Psoas muscle (tissue), 8 donors: ENCODE measurements around the gene C16orf89. TPM values are rescaled to one million over a fixed set of nuclear protein-coding genes. Genes with fewer than 3 reads are reported as not detected.

ENCODE experiments used
- ATAC-seq, 4 donors: fragments of 200-7000 bp; cut with Tn5 transposase; one replicate each; pipeline ENCODE4 v1.9.1; 2020; ENCODE audit warnings: moderate library complexity in 3 of 4, mild to moderate bottlenecking in 2 of 4
- DNase-seq, 2 donors: peaks; one replicate each; pipeline ENCODE4 v3.0.0-alpha.2; 2020
- H3K27ac ChIP-seq: fragments of 200-600 bp; one replicate; pipeline ENCODE4 v1.8.0; 2022
- H3K27me3 ChIP-seq, 3 donors: fragments of 200-600 bp in 1 of 3; one replicate each; pipeline versions ENCODE4 v1.6.1 to v1.8.0; 2013 to 2022; ENCODE audit warnings: low read length in 2 of 3, mild to moderate bottlenecking in 2 of 3, moderate library complexity in 1 of 3; ENCODE audit not compliant: insufficient read depth in 3 of 3
- H3K36me3 ChIP-seq, 2 donors: fragments of 200-600 bp in 1 of 2; one replicate each; pipeline versions ENCODE4 v1.6.1 to v1.8.0; 2013 to 2022; ENCODE audit warnings: low read depth in 1 of 2, mild to moderate bottlenecking in 1 of 2, moderate library complexity in 1 of 2; ENCODE audit not compliant: insufficient read depth in 1 of 2
- H3K4me1 ChIP-seq: fragments of 200-600 bp; one replicate; pipeline ENCODE4 v1.8.0; 2022
- H3K4me3 ChIP-seq: fragments of 200-600 bp; one replicate; pipeline ENCODE4 v1.8.0; 2022; ENCODE audit warnings: mild to moderate bottlenecking
- H3K9me3 ChIP-seq: fragments of 200-600 bp; one replicate; pipeline ENCODE4 v1.8.0; 2022
- WGBS, 3 donors: extraction: QIAGEN DNeasy Blood & Tissue Kit; methylation state at CpG; one replicate each; pipeline versions ENCODE4 v1.1.6 to v1.1.7; 2013; 5-methylcytosine and 5-hydroxymethylcytosine counted together
- intact Hi-C, 2 donors: fragments of 100-400 bp; cut with DNase I; formaldehyde crosslinking; loops; one replicate each; pipeline versions ENCODE4 v1.11.0 to v1.14.2; 2022
- polyA plus RNA-seq, 3 donors: library from polyadenylated mRNA; stranded (reverse); fragments of 200-250 nt; gene quantifications; one replicate each; pipeline ENCODE4 v1.2.3, GENCODE V29; 2013
- total RNA-seq, 4 donors: library from RNA; stranded (reverse); fragmentation: NEBNext Ultra II Directional in 2 of 4; extraction: Animal tissue kit (Norgen Biotek cat#: 25700) in 2 of 4; gene quantifications; one replicate each; pipeline versions ENCODE4 v1.2.1 to v1.2.4, GENCODE V29; 2021 to 2023
- TF ChIP-seq, protein P1 (sequence below): fragments of 200-600 bp; IDR thresholded peaks from one replicate; pipeline ENCODE4 v1.8.0; 2022; ENCODE audit warnings: antibody characterized with exemption
- donor health status: healthy with polysubstance abuse.
- donor health status: DM: no; HTN: no; CAD: no; lungs with moderate emphysema.
- donor health status: Bipolar disorder and iron deficiency.
- donor health status: healthy.
- donor health status: DM: yes; HTN: yes; CAD: no.
- donor health status: DM: no; HTN: no; CAD: no.
- donor health status: DM: no; HTN: no; CAD: no.
- donor health status: DM: yes; HTN: yes; CAD: no.

C16orf89 gene
- total and polyA plus RNA-seq, 7 donors = 0.29 to 9.3 (median 0.90) TPM; not detected in 1

DNA sequence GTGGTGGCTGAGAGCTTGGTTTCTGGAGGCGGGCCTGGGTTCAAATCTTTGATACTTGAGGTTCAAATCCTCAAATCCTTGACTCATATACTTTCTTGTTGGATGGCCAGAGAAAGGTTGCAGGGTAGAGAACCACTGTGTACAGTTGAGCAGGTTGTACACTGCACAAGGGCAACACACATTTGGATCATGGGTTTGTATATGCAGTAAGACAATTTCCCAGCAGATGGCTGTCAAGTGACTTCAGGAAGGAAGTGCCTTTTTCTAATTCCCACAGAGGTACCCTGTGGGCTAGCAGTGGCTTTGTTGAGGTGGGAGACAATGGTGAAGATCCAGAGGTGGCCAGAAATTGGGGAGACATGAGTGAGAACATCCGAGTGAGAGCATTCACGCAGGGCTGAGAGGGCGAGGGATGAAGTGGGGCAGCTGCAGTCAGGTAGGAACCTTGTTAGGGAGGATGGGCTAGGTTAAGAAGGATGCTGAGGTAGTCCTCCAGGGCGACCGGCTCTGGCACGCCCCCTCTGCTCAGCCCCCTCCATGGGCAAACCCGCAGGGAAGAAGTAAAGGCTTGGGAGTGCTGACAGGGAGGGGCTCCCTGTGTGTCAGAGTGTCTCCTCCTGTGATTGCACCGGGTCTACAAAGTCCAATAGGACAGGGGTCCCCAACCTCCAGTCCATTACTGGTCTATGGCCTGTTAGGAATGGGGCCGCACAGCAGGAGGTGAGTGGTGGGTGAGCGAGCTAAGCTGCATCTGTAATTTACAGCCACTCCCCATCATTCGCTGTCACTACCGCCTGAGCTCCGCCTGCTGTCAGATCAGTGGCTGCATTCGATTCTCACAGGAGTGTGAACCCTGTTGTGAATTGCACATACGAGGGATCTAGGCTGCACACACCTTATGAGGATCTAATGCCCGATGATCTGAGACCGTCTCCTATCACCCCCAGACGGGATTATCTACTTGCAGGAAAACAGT is 2.7 kb downstream of the C16orf89 start:
- Histone ChIP-seq H3K9me3 (no peaks in the 10 kb centered on the region), H3K4me3 (no peak overlapping the region), H3K4me1 (no peaks in the 10 kb centered on the region), H3K27me3 (no peaks in the 10 kb centered on the region), H3K27ac (no peak overlapping the region), H3K36me3 (no peaks in the 10 kb centered on the region)
- no peak for ATAC-seq
- no peak for DNase-seq
- WGBS, 3 donors = 57 to 61% (median 59%) methylated on average over 19 of the region's 19 CpGs
- TF ChIP-seq, protein P1, sequence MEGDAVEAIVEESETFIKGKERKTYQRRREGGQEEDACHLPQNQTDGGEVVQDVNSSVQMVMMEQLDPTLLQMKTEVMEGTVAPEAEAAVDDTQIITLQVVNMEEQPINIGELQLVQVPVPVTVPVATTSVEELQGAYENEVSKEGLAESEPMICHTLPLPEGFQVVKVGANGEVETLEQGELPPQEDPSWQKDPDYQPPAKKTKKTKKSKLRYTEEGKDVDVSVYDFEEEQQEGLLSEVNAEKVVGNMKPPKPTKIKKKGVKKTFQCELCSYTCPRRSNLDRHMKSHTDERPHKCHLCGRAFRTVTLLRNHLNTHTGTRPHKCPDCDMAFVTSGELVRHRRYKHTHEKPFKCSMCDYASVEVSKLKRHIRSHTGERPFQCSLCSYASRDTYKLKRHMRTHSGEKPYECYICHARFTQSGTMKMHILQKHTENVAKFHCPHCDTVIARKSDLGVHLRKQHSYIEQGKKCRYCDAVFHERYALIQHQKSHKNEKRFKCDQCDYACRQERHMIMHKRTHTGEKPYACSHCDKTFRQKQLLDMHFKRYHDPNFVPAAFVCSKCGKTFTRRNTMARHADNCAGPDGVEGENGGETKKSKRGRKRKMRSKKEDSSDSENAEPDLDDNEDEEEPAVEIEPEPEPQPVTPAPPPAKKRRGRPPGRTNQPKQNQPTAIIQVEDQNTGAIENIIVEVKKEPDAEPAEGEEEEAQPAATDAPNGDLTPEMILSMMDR = no peak
- intact Hi-C loops = no loop called here

DNA sequence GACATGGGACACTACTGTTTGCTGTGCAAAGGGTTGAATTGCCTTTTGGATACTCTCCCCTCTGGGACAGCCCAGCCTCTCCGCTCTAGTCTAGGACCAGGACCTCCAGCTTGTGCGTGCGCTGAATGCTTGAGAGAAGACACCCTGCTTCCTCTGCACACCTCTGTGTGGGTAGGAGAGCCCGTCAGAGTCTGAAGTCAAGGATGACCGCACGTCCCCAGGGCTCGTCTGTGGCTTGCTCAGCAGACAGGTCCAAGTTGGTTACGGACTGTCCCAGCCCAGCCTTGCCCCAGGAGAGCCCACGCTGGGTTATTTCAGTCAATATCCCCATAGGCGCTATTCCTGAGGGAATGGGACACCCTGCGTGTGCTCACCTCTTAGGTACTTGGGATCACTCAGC is 3.7 kb downstream of the C16orf89 start:
- 74 to 79% (median 78%) methylated on average over 11 of the region's 11 CpGs for WGBS, 3 donors

DNA sequence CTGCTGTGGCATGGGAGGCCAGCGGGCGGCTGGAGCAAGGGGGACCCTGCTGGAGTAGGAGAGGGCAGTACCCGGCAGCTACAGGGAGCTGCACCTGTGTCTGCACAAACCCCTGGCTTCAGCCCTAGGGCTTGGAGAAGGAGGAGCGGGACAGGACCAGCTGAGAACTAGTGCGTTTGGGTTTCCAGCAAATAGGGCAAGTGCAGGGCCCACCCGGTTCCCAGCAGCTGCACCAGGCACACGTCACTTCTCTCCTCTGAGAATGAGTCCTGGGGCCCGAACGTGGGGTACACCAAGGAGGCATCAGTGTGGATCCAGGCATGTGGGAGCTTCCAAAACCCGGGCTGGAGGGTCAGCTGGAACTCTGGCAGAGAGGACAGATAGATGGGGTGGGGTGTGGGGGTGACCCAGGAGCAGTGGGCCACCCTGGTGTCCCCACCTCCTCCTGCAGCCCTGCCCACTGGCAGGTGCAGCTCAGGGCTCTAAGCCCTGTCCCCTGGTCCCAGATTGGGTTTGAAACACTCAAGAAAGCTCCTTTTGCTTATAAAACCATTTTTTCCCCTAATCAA is 5.6 kb downstream of the C16orf89 start:
- intact Hi-C loops = no loop called here
- Histone ChIP-seq H3K4me3 (no peak overlapping the region), H3K36me3 (no peaks in the 10 kb centered on the region), H3K9me3 (no peaks in the 10 kb centered on the region), H3K4me1 (no peaks in the 10 kb centered on the region), H3K27me3 (no peaks in the 10 kb centered on the region), H3K27ac (no peak overlapping the region)
- DNase-seq = no peak
- TF ChIP-seq, protein P1 = no peak
- 64 to 69% (median 67%) methylated on average over 10 of the region's 10 CpGs for WGBS, 3 donors
- ATAC-seq = no peak

More for the DNA sequence above, 3.7 kb downstream of the C16orf89 start:
- no peaks in the 10 kb centered on the region for H3K4me1 ChIP-seq
- intact Hi-C loops = no loop called here
- ATAC-seq = no peak
- no peak overlapping the region for H3K27ac ChIP-seq
- H3K9me3 ChIP-seq = no peaks in the 10 kb centered on the region
- DNase-seq = no peak
- no peaks in the 10 kb centered on the region for H3K27me3 ChIP-seq
- TF ChIP-seq, protein P1 = no peak
- no peak overlapping the region for H3K4me3 ChIP-seq
- H3K36me3 ChIP-seq = no peaks in the 10 kb centered on the region

DNA sequence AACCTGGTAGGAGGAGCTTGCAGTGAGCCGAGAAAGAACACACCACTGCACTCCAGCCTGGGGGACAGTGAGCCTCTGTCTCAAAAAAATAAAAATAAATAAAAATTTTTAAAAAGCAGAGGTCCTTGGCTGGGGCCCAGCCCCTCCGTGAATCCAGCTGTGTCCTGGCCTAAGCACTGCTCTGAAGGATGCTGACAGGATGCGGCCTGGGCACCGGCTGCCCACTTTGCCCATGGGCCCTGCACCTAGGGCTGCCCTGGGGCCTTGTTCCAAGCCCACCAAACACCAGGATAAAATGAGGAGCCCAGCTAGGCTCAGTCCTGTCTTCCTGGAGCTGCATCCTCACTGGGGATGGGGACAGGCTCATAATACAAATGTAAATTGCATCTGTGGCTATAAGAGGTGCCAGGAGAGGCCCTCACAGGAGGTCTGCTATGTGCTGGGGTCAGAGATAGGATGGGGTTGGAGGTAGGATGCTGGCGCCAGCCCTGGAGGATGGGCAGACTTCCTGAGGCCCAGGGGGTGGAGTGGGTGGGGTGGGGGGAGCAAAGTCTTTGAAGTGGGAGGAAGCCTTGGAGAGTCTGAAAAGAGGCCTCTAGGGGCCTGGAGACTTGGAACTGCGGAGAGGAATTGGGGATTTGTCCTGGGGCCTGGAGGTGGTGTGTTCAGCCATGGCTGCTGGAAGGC is 6.2 kb downstream of the C16orf89 start:
- WGBS, 3 donors = 62 to 70% (median 68%) methylated on average over 6 of the region's 6 CpGs
- Histone ChIP-seq H3K4me3 (no peak overlapping the region), H3K4me1 (no peaks in the 10 kb centered on the region), H3K9me3 (no peaks in the 10 kb centered on the region), H3K27ac (no peak overlapping the region), H3K36me3 (no peaks in the 10 kb centered on the region), H3K27me3 (no peaks in the 10 kb centered on the region)
- ATAC-seq = no peak
- intact Hi-C loops = no loop called here
- TF ChIP-seq, protein P1 = no peak
- DNase-seq = no peak
